ENCODE data around the gene GPATCH2L. TPM values are rescaled to one million over a fixed set of nuclear protein-coding genes. Genes with fewer than 3 reads are reported as not detected.

GPATCH2L gene
- total RNA-seq = 51.1 and 60.9 TPM in 2 replicates

DNA sequence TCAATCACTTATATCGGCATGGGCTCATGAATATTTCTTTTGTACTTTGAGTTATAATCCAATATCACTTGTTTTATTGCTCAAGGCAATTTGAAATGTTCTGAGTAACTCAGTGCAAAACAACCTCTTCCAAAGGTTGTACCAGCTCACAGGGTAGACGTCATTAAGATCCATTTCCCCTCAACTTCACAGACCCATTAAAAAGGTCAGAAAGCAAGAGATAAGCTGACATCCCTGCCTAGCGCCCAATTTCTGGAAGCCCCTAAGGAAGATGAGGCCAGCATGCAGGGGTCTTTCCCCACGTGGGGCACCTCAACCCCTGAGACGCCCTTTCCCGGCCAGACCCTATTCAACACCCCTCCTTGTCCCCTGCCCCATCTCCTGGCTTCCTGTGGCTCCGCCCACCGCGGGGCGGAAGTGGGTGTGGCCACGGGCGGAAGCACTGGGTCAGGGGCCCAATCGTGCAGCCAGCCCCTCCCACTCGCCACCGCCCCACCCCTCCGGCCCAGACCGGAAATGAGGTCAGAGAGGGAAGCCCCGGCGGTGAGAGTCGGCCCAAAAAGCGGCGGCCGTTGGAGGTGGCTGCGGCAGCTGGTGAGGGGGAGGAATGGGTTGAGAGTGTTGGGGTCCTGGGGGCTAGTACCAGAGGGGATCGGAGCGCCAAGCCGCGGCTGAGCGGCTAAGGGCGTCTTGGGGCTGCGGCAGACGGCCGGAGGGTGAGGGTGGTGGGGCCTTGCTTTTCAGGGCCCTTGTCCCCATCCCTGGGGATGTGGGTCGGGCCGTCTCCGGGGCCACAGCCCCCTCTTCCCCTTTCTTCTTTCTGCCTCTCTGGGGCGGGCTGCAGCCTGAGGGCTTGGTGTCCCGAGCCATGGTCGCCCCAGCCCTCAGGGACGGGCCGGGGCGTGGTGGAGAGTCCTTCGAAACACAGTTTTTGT is at the start of gene GPATCH2L:
Gene GPATCH2L (plus strand): TSS at position 525 of the 935 bp plus-strand sequence. CDS start 2,442 bp downstream, outside the sequence.

Other genes with a start within 250 kb of the GPATCH2L start
- gene TGFB3, start 169.9 kb upstream of the GPATCH2L start, total RNA-seq = 12.0 and 21.3 TPM in 2 replicates
- gene IFT43, start 166.2 kb upstream of the GPATCH2L start, total RNA-seq = 23.3 and 27.0 TPM in 2 replicates
- gene ESRRB, start 224.2 kb downstream of the GPATCH2L start, total RNA-seq = not detected in 2 replicates